Immature natural killer cell (primary cell): ENCODE measurements around the gene SORCS2. TPM values are rescaled to one million over a fixed set of nuclear protein-coding genes. Genes with fewer than 3 reads are reported as not detected.
"Not testable (repeated sequence)": the region's sequence is repeated elsewhere in the genome, so short reads cannot be mapped to it uniquely, and the experiment has no call there.

ENCODE experiments used
- DNase-seq, 3 donors: peaks; one replicate each; pipeline ENCODE4 v3.0.0; 2022; ENCODE audit warnings: mixed read lengths in 1 of 3
- H3K27ac Mint-ChIP-seq, 6 donors: one replicate each; pipeline ENCODE4 v1.8.0; 2020; ENCODE audit warnings: mixed read lengths in 6 of 6, mild to moderate bottlenecking in 5 of 6, inconsistent platforms in 4 of 6, moderate library complexity in 3 of 6
- H3K27me3 Mint-ChIP-seq, 3 donors: one replicate each; pipeline ENCODE4 v1.8.0; 2020 to 2021; ENCODE audit warnings: low read depth in 3 of 3, mild to moderate bottlenecking in 3 of 3, mixed read lengths in 3 of 3, moderate library complexity in 3 of 3, inconsistent platforms in 1 of 3
- H3K36me3 Mint-ChIP-seq, 3 donors: one replicate each; pipeline ENCODE4 v1.8.0; 2020; ENCODE audit warnings: mixed read lengths in 3 of 3, inconsistent platforms in 2 of 3, mild to moderate bottlenecking in 2 of 3
- H3K4me1 Mint-ChIP-seq, 2 donors: one replicate each; pipeline ENCODE4 v1.8.0; 2020; ENCODE audit warnings: inconsistent platforms in 2 of 2, mild to moderate bottlenecking in 2 of 2, mixed read lengths in 2 of 2, moderate library complexity in 1 of 2
- H3K4me3 Mint-ChIP-seq, 5 donors: one replicate each; pipeline ENCODE4 v1.8.0; 2020; ENCODE audit warnings: mild to moderate bottlenecking in 5 of 5, mixed read lengths in 5 of 5, inconsistent platforms in 3 of 5, moderate library complexity in 3 of 5
- H3K9me3 Mint-ChIP-seq, 6 donors: one replicate each; pipeline ENCODE4 v1.8.0; 2020; ENCODE audit warnings: mild to moderate bottlenecking in 6 of 6, mixed read lengths in 6 of 6, inconsistent platforms in 4 of 6, moderate library complexity in 3 of 6
- polyA plus RNA-seq, 3 donors: library from polyadenylated mRNA; unstranded; fragments of 300-500 nt; fragmentation: Illumina TruSeq; gene quantifications; one replicate each; pipeline ENCODE4 v1.2.3, GENCODE V29; 2021

The SORCS2 gene
- polyA plus RNA-seq, 3 donors from 2014 or later = 0.04 to 0.16 TPM; not detected in 1

GRCh38 chr4:7451800-7452199 lies 259.5 kb downstream of the SORCS2 start:
- Mint-ChIP-seq H3K4me3 (no peak overlapping the region), H3K27ac (peak overlapping the region in 1 of 6 donors; percentile 31), H3K27me3 (peaks cover 0 to 5% (median 0%) of the 10 kb centered on the region in 3 donors), H3K36me3 (no peaks in the 10 kb centered on the region), H3K4me1 (no peaks in the 10 kb centered on the region), H3K9me3 (no peaks in the 10 kb centered on the region)
- no peak for DNase-seq

GRCh38 chr4:7452802-7453201 lies 260.5 kb downstream of the SORCS2 start:
- H3K4me1 Mint-ChIP-seq, H3K9me3 Mint-ChIP-seq, H3K36me3 Mint-ChIP-seq, H3K4me3 Mint-ChIP-seq, H3K27me3 Mint-ChIP-seq, H3K27ac Mint-ChIP-seq, DNase-seq: not testable (repeated sequence)

- Mint-ChIP-seq H3K36me3 (no peaks in the 10 kb centered on the region), H3K27ac (no peak overlapping the region), H3K4me1 (no peaks in the 10 kb centered on the region), H3K27me3 (peaks cover 2 to 18% (median 3%) of the 10 kb centered on the region in 3 donors), H3K9me3 (no peaks in the 10 kb centered on the region), H3K4me3 (no peak overlapping the region)
- no peak for DNase-seq
These were observed 265.1 kb downstream of the SORCS2 start for GRCh38 chr4:7457201-7458065.

GRCh38 chr4:7458066-7458425 lies 265.7 kb downstream of the SORCS2 start:
- H3K27ac Mint-ChIP-seq = no peak overlapping the region
- H3K4me1 Mint-ChIP-seq = no peaks in the 10 kb centered on the region
- H3K9me3 Mint-ChIP-seq = no peaks in the 10 kb centered on the region
- H3K36me3 Mint-ChIP-seq = no peaks in the 10 kb centered on the region
- no peak overlapping the region for H3K4me3 Mint-ChIP-seq
- peaks cover 2 to 18% (median 3%) of the 10 kb centered on the region in 3 donors for H3K27me3 Mint-ChIP-seq
- DNase-seq = no peak

- H3K27ac Mint-ChIP-seq = no peak overlapping the region
- H3K4me3 Mint-ChIP-seq = no peak overlapping the region
- H3K4me1 Mint-ChIP-seq = no peaks in the 10 kb centered on the region
- peaks cover 2 to 18% (median 3%) of the 10 kb centered on the region in 3 donors for H3K27me3 Mint-ChIP-seq
- no peak for DNase-seq
- H3K9me3 Mint-ChIP-seq = no peaks in the 10 kb centered on the region
- no peaks in the 10 kb centered on the region for H3K36me3 Mint-ChIP-seq
These were observed 266.1 kb downstream of the SORCS2 start for GRCh38 chr4:7458477-7458876.

- H3K27ac Mint-ChIP-seq = no peak overlapping the region
- no peak overlapping the region for H3K4me3 Mint-ChIP-seq
- H3K4me1 Mint-ChIP-seq = no peaks in the 10 kb centered on the region
- no peaks in the 10 kb centered on the region for H3K36me3 Mint-ChIP-seq
- DNase-seq = no peak
- no peaks in the 10 kb centered on the region for H3K9me3 Mint-ChIP-seq
- H3K27me3 Mint-ChIP-seq = peaks cover 3 to 20% (median 3%) of the 10 kb centered on the region in 3 donors
These were observed 267.1 kb downstream of the SORCS2 start for GRCh38 chr4:7459471-7459870.

- DNase-seq = no peak
- Mint-ChIP-seq H3K36me3 (peaks cover 0 to 3% (median 0%) of the 10 kb centered on the region in 3 donors), H3K27ac (no peak overlapping the region), H3K9me3 (peaks cover 0 to 1% (median 0%) of the 10 kb centered on the region in 6 donors), H3K4me3 (no peak overlapping the region), H3K27me3 (peaks cover 3 to 17% (median 5%) of the 10 kb centered on the region in 3 donors), H3K4me1 (no peaks in the 10 kb centered on the region)
These were observed 268.2 kb downstream of the SORCS2 start for GRCh38 chr4:7460566-7460965.

- H3K36me3 Mint-ChIP-seq = peaks cover 0 to 5% (median 0%) of the 10 kb centered on the region in 3 donors
- no peak for DNase-seq
- peaks cover 0 to 4% (median 0%) of the 10 kb centered on the region in 6 donors for H3K9me3 Mint-ChIP-seq
- no peak overlapping the region for H3K27ac Mint-ChIP-seq
- no peak overlapping the region for H3K4me3 Mint-ChIP-seq
- H3K4me1 Mint-ChIP-seq = no peaks in the 10 kb centered on the region
- peaks cover 3 to 17% (median 5%) of the 10 kb centered on the region in 3 donors for H3K27me3 Mint-ChIP-seq
These were observed 268.9 kb downstream of the SORCS2 start for GRCh38 chr4:7461230-7461629.

- Mint-ChIP-seq H3K27me3 (peaks cover 2 to 17% (median 5%) of the 10 kb centered on the region in 3 donors), H3K4me1 (no peaks in the 10 kb centered on the region), H3K4me3 (no peak overlapping the region), H3K9me3 (peaks cover 0 to 4% (median 0%) of the 10 kb centered on the region in 6 donors), H3K36me3 (peaks cover 0 to 5% (median 0%) of the 10 kb centered on the region in 3 donors), H3K27ac (no peak overlapping the region)
- no peak for DNase-seq
These were observed 270.2 kb downstream of the SORCS2 start for GRCh38 chr4:7462509-7462971.

- Mint-ChIP-seq H3K36me3 (peaks cover 0 to 5% (median 0%) of the 10 kb centered on the region in 3 donors), H3K27ac (no peak overlapping the region), H3K4me1 (no peaks in the 10 kb centered on the region), H3K9me3 (peaks cover 0 to 4% (median 0%) of the 10 kb centered on the region in 6 donors), H3K4me3 (no peak overlapping the region), H3K27me3 (peaks cover 2 to 17% (median 5%) of the 10 kb centered on the region in 3 donors)
- DNase-seq = no peak
These were observed 271.4 kb downstream of the SORCS2 start for GRCh38 chr4:7463566-7464258.

GRCh38 chr4:7464259-7464655 lies 271.9 kb downstream of the SORCS2 start:
- DNase-seq = no peak
- Mint-ChIP-seq H3K9me3 (peaks cover 0 to 4% (median 0%) of the 10 kb centered on the region in 6 donors), H3K36me3 (peaks cover 0 to 5% (median 0%) of the 10 kb centered on the region in 3 donors), H3K4me1 (no peaks in the 10 kb centered on the region), H3K4me3 (no peak overlapping the region), H3K27ac (no peak overlapping the region), H3K27me3 (peaks cover 2 to 17% (median 5%) of the 10 kb centered on the region in 3 donors)

GRCh38 chr4:7465017-7465416 lies 272.7 kb downstream of the SORCS2 start:
- DNase-seq = no peak
- Mint-ChIP-seq H3K27ac (no peak overlapping the region), H3K4me1 (no peaks in the 10 kb centered on the region), H3K27me3 (peaks cover 2 to 21% (median 5%) of the 10 kb centered on the region in 3 donors), H3K9me3 (peaks cover 0 to 4% (median 0%) of the 10 kb centered on the region in 6 donors), H3K4me3 (no peak overlapping the region), H3K36me3 (peaks cover 0 to 5% (median 0%) of the 10 kb centered on the region in 3 donors)

- DNase-seq = no peak
- Mint-ChIP-seq H3K4me1 (no peaks in the 10 kb centered on the region), H3K9me3 (peaks cover 0 to 4% (median 0%) of the 10 kb centered on the region in 6 donors), H3K27me3 (peaks cover 2 to 15% (median 3%) of the 10 kb centered on the region in 3 donors), H3K27ac (no peak overlapping the region), H3K4me3 (no peak overlapping the region), H3K36me3 (peaks cover 0 to 5% (median 0%) of the 10 kb centered on the region in 3 donors)
These were observed 273.9 kb downstream of the SORCS2 start for GRCh38 chr4:7466215-7466614.

- peaks cover 0 to 4% (median 0%) of the 10 kb centered on the region in 6 donors for H3K9me3 Mint-ChIP-seq
- H3K4me1 Mint-ChIP-seq = no peaks in the 10 kb centered on the region
- no peak overlapping the region for H3K4me3 Mint-ChIP-seq
- no peak for DNase-seq
- no peak overlapping the region for H3K27ac Mint-ChIP-seq
- H3K36me3 Mint-ChIP-seq = peaks cover 0 to 5% (median 0%) of the 10 kb centered on the region in 3 donors
- peaks cover 2 to 11% (median 2%) of the 10 kb centered on the region in 3 donors for H3K27me3 Mint-ChIP-seq
These were observed 274.6 kb downstream of the SORCS2 start for GRCh38 chr4:7466904-7467303.
